ENCODE data around the gene STX16.

Gene STX16

GRCh38 chr20:58646257-58646656 lies 4.8 kb upstream of the STX16 start:
- TF ChIP-seq, protein P1, sequence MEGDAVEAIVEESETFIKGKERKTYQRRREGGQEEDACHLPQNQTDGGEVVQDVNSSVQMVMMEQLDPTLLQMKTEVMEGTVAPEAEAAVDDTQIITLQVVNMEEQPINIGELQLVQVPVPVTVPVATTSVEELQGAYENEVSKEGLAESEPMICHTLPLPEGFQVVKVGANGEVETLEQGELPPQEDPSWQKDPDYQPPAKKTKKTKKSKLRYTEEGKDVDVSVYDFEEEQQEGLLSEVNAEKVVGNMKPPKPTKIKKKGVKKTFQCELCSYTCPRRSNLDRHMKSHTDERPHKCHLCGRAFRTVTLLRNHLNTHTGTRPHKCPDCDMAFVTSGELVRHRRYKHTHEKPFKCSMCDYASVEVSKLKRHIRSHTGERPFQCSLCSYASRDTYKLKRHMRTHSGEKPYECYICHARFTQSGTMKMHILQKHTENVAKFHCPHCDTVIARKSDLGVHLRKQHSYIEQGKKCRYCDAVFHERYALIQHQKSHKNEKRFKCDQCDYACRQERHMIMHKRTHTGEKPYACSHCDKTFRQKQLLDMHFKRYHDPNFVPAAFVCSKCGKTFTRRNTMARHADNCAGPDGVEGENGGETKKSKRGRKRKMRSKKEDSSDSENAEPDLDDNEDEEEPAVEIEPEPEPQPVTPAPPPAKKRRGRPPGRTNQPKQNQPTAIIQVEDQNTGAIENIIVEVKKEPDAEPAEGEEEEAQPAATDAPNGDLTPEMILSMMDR (IDR thresholded peaks at IDR 0.05; ENCODE audit: low read length), result no peak
- no peak for TF ChIP-seq EZH2 (IDR thresholded peaks at IDR 0.05; ENCODE audit: borderline replicate concordance, low read length)
- no peaks in the 10 kb centered on the region for H3K9me2 ChIP-seq (ENCODE audit: low read depth, low read length)
- H3K4me1 ChIP-seq (ENCODE audit: insufficient read depth, low read length, severe bottlenecking), result peaks cover 6% of the 10 kb centered on the region

DNA sequence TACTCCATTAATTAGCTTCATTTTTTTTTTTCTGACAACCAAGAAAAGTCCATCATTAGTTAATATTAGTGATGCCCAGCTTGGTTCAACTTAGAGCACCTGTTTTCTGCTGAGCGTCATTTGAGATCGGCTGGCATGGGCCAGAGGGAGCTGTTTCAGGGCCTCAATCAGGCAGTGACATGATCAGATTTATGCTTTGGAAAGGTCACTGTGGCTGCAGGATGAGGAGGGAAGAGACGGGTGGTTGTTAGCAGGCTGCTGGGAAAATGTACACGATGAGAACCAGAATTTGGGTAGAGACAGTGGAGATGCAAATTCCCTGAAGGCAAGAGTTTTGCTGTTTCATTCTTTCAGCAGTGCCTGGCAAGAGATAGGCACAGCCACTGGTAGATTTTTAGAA lies 4.4 kb upstream of the STX16 start:
- H3K36me3 ChIP-seq (ENCODE audit: insufficient read depth, low read length), result no peaks in the 10 kb centered on the region
- H3F3A ChIP-seq (ENCODE audit: insufficient read depth, low read length), result no peaks in the 10 kb centered on the region
- no peaks in the 10 kb centered on the region for H3K9me3 ChIP-seq (ENCODE audit: low read length)
- H3K27ac ChIP-seq (ENCODE audit: low read depth, low read length, poor library complexity, severe bottlenecking), result no peak overlapping the region
- no peaks in the 10 kb centered on the region for H4K20me1 ChIP-seq (ENCODE audit: insufficient read depth, low read length)
- no peak overlapping the region for H3K4me2 ChIP-seq (ENCODE audit: low read length)
- H3K9ac ChIP-seq (ENCODE audit: low read length), result no peak overlapping the region
- H3K27me3 ChIP-seq (ENCODE audit: insufficient read depth, low read length), result no peaks in the 10 kb centered on the region
- no peak for TF ChIP-seq EZH2 (IDR thresholded peaks at IDR 0.05; ENCODE audit: borderline replicate concordance, low read length)
- TF ChIP-seq, protein P1 (IDR thresholded peaks at IDR 0.05; ENCODE audit: low read length), result no peak
- no peaks in the 10 kb centered on the region for H3K9me2 ChIP-seq (ENCODE audit: low read depth, low read length)
- H3K79me2 ChIP-seq (ENCODE audit: insufficient read depth, low read length), result peaks cover 4% of the 10 kb centered on the region
- no peak overlapping the region for H2AFZ ChIP-seq (ENCODE audit: low read length)
- H3K4me1 ChIP-seq (ENCODE audit: insufficient read depth, low read length, severe bottlenecking), result peaks cover 6% of the 10 kb centered on the region
- no peak overlapping the region for H3K4me3 ChIP-seq (ENCODE audit: low read depth, low read length, poor library complexity, severe bottlenecking)

More at GRCh38 chr20:58646257-58646656, 4.8 kb upstream of the STX16 start:
- Histone ChIP-seq H3K79me2 (ENCODE audit: insufficient read depth, low read length) (no peaks in the 10 kb centered on the region), H3K27me3 (ENCODE audit: insufficient read depth, low read length) (no peaks in the 10 kb centered on the region), H3F3A (ENCODE audit: insufficient read depth, low read length) (no peaks in the 10 kb centered on the region), H3K27ac (ENCODE audit: low read depth, low read length, poor library complexity, severe bottlenecking) (no peak overlapping the region), H4K20me1 (ENCODE audit: insufficient read depth, low read length) (no peaks in the 10 kb centered on the region), H3K9ac (ENCODE audit: low read length) (no peak overlapping the region), H3K9me3 (ENCODE audit: low read length) (no peaks in the 10 kb centered on the region), H3K4me3 (ENCODE audit: low read depth, low read length, poor library complexity, severe bottlenecking) (no peak overlapping the region), H3K4me2 (ENCODE audit: low read length) (no peak overlapping the region), H3K36me3 (ENCODE audit: insufficient read depth, low read length) (no peaks in the 10 kb centered on the region), H2AFZ (ENCODE audit: low read length) (no peak overlapping the region)

- no peak overlapping the region for H3K4me2 ChIP-seq (ENCODE audit: low read length)
- no peak for TF ChIP-seq EZH2 (IDR thresholded peaks at IDR 0.05; ENCODE audit: borderline replicate concordance, low read length)
- TF ChIP-seq, protein P1 (IDR thresholded peaks at IDR 0.05; ENCODE audit: low read length), result peak; percentile 73
- peaks cover 6% of the 10 kb centered on the region for H3K4me1 ChIP-seq (ENCODE audit: insufficient read depth, low read length, severe bottlenecking)
These were observed 3.8 kb upstream of the STX16 start for GRCh38 chr20:58647162-58647795.

More at GRCh38 chr20:58647162-58647795, 3.8 kb upstream of the STX16 start:
- H3K4me3 ChIP-seq (ENCODE audit: low read depth, low read length, poor library complexity, severe bottlenecking), result no peak overlapping the region
- peaks cover 9% of the 10 kb centered on the region for H3K79me2 ChIP-seq (ENCODE audit: insufficient read depth, low read length)
- no peaks in the 10 kb centered on the region for H3K36me3 ChIP-seq (ENCODE audit: insufficient read depth, low read length)
- H3K9me2 ChIP-seq (ENCODE audit: low read depth, low read length), result no peaks in the 10 kb centered on the region
- no peaks in the 10 kb centered on the region for H4K20me1 ChIP-seq (ENCODE audit: insufficient read depth, low read length)
- H3K9ac ChIP-seq (ENCODE audit: low read length), result no peak overlapping the region
- no peaks in the 10 kb centered on the region for H3F3A ChIP-seq (ENCODE audit: insufficient read depth, low read length)
- H3K9me3 ChIP-seq (ENCODE audit: low read length), result no peaks in the 10 kb centered on the region
- H3K27ac ChIP-seq (ENCODE audit: low read depth, low read length, poor library complexity, severe bottlenecking), result no peak overlapping the region
- no peak overlapping the region for H2AFZ ChIP-seq (ENCODE audit: low read length)
- H3K27me3 ChIP-seq (ENCODE audit: insufficient read depth, low read length), result no peaks in the 10 kb centered on the region
